Measurements from ENCODE around the gene MIEF1. TPM values are rescaled to one million over a fixed set of nuclear protein-coding genes. Genes with fewer than 3 reads are reported as not detected.
A peak's percentile ranks its signal among the peaks of the same experiment; 100 is the strongest.

The MIEF1 gene
- 16.3 TPM for total RNA-seq

GRCh38 chr22:39502109-39502788 lies at the start of gene MIEF1:
Gene MIEF1, plus strand, starts transcription at chr22:39502290. Its CDS starts 9,005 bp downstream, at chr22:39511295.
- DNase-seq (ENCODE audit: low spot score in 2 of 2) (peak; percentile 90 to 96), FAIRE-seq (no peak)

GRCh38 chr22:39452740-39453040 lies 49.4 kb upstream of the MIEF1 start:
- FAIRE-seq: no peak
- no peak for DNase-seq (ENCODE audit: low spot score in 2 of 2)

- FAIRE-seq (no peak), DNase-seq (ENCODE audit: low spot score in 2 of 2) (no peak)
Measured at GRCh38 chr22:39453765-39454378, 48.2 kb upstream of the MIEF1 start.

GRCh38 chr22:39454385-39454871 lies 47.7 kb upstream of the MIEF1 start:
- no peak for FAIRE-seq

GRCh38 chr22:39456522-39457197 lies 45.4 kb upstream of the MIEF1 start, which contains the start of gene MGAT3:
Gene MGAT3, plus strand, starts transcription at chr22:39457012. Its CDS starts 30,336 bp downstream, at chr22:39487348.
- FAIRE-seq: no peak

More at GRCh38 chr22:39454385-39454871, 47.7 kb upstream of the MIEF1 start:
- no peak for DNase-seq (ENCODE audit: low spot score in 2 of 2)

GRCh38 chr22:39457198-39457555 lies 44.9 kb upstream of the MIEF1 start:
- FAIRE-seq (no peak), DNase-seq (ENCODE audit: low spot score in 2 of 2) (peak; percentile 74 to 81)

More at GRCh38 chr22:39456522-39457197, 45.4 kb upstream of the MIEF1 start, which contains the start of gene MGAT3:
- DNase-seq (ENCODE audit: low spot score in 2 of 2): peak in 1 of 2 donors; percentile 76

GRCh38 chr22:39457556-39458443 lies 44.3 kb upstream of the MIEF1 start:
- peak; percentile 72 to 78 for DNase-seq (ENCODE audit: low spot score in 2 of 2)
- FAIRE-seq: no peak

GRCh38 chr22:39458444-39459083 lies 43.5 kb upstream of the MIEF1 start:
- DNase-seq (ENCODE audit: low spot score in 2 of 2) (no peak), FAIRE-seq (no peak)

GRCh38 chr22:39459681-39460080 lies 42.4 kb upstream of the MIEF1 start:
- FAIRE-seq (no peak), DNase-seq (ENCODE audit: low spot score in 2 of 2) (no peak)

- FAIRE-seq (no peak), DNase-seq (ENCODE audit: low spot score in 2 of 2) (no peak)
Measured at GRCh38 chr22:39462443-39463221, 39.5 kb upstream of the MIEF1 start.

- DNase-seq (ENCODE audit: low spot score in 2 of 2) (no peak), FAIRE-seq (no peak)
Measured at GRCh38 chr22:39463277-39463676, 38.8 kb upstream of the MIEF1 start.

- DNase-seq (ENCODE audit: low spot score in 2 of 2): peak in 1 of 2 donors; percentile 68
Measured at GRCh38 chr22:39463931-39464390, 38.1 kb upstream of the MIEF1 start.

GRCh38 chr22:39466228-39467006 lies 35.7 kb upstream of the MIEF1 start:
- FAIRE-seq (no peak), DNase-seq (ENCODE audit: low spot score in 2 of 2) (no peak)

More at GRCh38 chr22:39463931-39464390, 38.1 kb upstream of the MIEF1 start:
- no peak for FAIRE-seq

GRCh38 chr22:39467390-39467895 lies 34.6 kb upstream of the MIEF1 start:
- FAIRE-seq: no peak
- no peak for DNase-seq (ENCODE audit: low spot score in 2 of 2)

GRCh38 chr22:39468487-39469325 lies 33.4 kb upstream of the MIEF1 start:
- no peak for DNase-seq (ENCODE audit: low spot score in 2 of 2)
- FAIRE-seq: no peak

- FAIRE-seq (no peak), DNase-seq (ENCODE audit: low spot score in 2 of 2) (no peak)
Measured at GRCh38 chr22:39469326-39469680, 32.8 kb upstream of the MIEF1 start.
